ELR (cell line): ENCODE results near the gene PTPRD.

Experiments
- DNase-seq: peaks from one replicate; pipeline ENCODE4 v3.0.0-alpha.2; 2015; ENCODE audit warnings: low read depth

PTPRD gene

DNA sequence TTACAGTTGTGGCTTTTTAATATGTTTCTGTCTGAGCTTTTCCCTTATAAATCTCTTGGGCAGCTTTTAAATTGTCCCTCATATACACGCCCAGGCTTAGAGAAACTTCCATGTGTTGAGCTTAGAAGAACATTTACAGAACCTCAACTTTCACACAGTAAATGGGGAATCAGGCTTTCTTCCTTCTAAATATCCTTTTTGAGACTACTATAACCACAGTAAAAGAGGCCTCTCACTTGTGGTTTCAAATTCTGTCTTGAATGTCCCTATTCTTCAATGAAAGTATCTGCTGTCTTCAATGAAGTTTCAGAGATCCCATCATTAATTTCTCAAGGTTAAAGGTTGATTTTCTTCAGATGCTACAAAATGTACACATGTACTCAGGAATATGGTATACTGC, 2224.7 kb downstream of the PTPRD start:
- DNase-seq, result no peak

DNA sequence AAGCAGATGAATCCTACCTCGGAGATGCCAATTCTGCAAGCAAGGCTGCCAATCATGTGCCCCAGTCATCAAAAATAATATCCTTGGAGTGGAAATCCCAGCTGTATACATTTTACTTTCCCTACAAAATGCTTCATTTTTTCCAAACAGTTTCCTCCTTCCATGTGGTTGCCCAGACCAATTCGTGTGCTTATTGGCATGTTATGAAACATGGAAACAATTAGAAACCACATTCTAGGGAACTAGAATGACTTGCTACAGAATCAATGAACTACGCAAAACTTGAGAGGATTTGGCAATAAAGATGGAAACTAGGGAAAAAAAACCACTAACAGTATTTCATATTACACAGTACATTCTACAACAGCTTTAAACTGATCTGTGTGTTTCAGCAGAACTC, 2228.7 kb downstream of the PTPRD start:
- DNase-seq, result no peak

DNA sequence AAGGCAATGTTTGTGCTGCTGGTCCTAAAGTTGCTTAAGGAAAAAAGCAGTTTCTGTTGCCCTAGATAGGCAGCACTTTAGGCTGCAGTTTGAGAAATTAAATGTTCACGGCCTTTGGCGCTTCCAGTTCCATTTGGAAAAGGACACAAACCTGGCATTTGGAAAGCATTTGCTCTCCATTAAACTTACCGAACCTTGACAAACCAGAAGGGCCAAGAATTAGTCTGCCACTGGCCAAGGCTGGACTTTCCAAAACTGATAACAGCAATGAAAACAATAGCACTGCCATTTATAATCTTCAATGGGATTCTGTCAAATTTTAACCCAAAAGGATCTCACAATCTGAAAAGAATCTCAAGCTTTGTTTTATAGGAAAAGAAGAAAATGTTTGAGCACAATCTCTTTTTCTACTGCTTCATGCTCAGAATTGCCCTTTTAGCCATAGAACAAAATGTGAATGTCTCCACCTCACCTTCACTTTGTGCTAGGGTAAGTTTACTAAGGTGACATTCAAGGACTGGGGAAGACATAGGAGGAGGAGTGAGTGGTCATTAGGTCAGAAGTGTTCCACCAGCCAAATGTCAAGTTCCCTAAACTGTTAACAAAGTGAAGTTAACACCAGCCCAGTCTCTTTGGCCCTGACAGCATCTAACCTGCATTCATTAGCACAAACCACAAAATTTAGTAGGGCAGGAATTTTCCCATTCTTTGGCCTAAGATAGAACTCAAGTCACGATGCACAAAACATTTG, 2229.8 kb downstream of the PTPRD start:
- DNase-seq, result no peak

DNA sequence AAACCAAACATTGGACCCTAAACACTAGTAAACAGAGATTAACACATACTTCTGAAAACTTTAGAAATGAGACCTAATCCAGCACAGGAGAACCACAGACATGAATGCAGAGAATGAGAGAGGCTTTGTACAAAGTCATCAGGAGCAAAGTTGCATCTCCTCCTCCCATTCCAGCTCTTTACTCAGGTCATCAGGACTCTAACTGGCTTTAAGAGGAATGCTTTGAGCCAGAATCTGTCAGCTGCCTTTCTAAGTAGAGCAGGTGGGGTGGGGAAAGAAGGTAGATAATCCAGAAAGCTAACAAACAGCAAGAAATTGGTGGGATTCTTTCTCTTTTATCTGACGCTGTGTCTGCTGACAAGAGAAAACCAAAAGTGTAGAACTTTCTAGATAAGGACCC, 2230.5 kb downstream of the PTPRD start:
- DNase-seq, result no peak

DNA sequence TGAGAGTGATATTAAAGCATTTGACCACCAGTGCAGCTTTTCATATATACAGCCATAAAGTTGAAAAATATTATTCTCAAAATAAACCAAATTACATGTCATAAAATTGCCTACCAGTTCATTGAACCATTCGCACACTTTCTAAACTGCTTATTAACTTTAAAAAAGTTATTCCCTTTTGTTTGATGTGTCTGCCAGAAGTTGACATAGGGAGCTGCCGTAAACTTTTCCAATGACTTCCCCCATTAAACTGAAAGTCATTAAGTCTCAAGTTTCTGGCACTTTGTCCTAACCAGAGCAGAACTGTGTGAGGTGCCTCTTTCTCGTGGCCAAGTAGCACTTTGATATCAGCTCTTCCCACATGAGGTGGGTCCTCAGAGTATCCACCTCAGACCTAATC, 2231.2 kb downstream of the PTPRD start:
- no peak for DNase-seq

DNA sequence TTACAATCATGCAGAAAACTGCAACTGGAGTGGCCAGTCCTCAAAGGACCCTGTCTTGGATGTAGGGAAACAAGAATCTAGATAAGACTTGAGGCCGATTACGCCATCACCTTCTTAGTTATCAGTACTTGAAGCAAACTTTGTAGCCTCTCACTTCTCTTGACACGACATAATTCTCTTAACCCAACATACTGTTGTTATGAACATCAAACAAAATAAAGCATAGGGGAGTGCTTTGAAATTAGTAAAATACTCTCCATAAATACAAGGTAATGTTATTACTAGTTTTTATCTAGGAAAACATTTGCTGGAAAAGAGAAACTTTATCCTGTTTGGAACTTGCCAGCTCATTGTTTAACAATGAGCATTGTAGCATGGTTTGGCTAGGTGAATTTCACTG, 2238.3 kb downstream of the PTPRD start:
- no peak for DNase-seq

DNA sequence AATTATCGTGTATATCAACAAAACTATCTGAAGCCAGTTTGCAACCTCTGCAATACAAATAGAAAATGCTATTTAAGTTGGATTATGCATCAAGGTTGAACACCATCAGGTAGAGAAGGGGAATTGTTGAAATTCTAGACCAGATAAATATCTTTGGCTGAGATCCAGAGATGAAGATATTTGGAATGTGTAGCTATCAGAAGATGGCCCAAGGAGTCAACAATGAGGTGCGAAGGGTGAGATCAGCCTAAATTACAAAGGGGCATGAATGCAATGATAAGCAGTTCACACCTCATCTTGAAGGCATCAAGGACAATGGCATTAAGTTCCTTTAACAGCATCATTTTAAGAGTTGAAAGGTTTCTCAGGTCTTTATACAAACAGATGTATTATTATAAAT, 2241.1 kb downstream of the PTPRD start:
- no peak for DNase-seq

DNA sequence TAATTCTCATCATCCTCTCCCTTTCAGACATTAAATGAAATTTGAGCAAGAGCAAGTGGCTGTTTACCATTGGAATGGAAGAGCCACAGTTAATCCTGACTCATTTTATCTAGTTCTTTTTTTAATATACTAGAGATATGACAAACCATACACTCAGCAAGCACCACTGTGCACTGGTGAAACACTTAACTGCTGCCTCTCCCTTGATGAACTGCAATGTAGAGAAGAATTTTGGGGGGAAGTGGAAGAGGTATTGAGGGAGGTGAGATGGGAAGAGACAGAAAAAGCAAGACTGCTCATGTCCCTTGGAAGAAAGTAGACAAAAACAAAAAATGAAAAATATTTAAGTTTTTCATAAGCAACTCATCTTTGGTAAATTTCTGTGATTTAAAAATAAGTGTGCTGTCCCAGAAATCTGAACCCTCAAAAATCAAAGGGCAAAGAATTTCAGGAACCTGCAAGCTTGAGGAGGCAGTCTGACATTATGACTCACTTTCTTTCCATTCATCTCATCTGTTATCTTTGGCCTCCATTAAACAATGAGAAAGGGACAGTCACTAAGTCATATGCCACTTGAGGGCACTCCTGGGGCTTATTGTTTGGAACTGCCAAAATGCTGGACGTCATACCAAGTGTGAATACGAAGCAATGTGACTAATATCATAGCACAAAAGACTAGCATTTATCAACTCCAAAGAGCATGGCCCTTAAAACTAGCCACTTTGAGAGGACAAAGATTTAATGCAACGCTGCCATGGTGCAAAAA, 2246.5 kb downstream of the PTPRD start:
- DNase-seq, result no peak

DNA sequence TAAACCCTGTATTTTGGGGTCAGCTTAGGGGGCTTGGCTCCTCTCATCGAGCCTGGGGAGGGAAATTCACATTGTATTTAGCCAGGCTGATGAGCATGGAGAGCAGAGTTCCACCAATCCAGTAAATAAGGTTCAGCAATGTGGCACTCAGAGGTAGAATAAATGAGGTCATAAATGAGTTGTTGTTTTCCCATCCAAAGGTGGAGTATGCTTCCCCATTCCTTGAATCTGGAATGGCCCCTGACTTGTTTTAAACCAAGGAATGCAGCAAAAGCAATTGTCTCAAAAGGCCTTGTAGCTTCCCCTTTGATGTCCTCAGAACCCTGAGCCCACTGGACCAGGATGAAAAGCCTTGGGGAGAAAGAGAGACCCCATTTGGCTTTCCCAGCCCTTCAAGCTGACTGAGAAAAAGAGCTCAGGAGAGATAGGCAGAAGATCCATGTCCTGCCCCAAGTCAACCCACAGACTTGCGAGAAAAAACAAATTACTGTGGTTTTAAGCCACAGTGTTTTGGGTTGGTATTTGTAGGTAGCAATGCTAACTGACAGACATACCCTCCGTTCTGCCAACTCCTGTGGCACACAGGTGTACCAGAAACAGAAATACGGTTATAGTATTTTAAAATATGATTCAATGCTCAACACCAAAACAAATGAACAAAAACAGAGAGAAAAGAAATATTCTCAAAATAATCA, 2247.2 kb downstream of the PTPRD start:
- DNase-seq, result no peak

DNA sequence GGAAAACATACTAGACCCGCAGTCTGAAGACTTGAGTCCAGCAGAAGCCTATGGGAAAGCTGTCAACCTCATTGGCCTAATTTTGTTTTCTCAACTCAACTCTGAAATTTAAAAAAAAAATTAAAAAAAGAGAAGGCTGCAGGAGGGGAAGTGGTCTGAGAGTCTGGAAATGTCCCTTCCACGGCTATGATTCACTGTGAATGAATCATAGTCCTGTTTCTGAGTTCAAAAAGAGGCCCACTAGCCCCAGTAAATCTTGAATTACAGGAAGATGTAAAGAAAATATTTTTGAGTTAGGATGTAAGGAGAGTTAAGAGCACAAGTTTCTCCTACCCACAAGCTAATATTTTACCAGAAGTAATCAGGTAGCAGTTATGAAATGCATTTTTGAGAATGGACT, 2247.8 kb downstream of the PTPRD start:
- DNase-seq, result no peak

DNA sequence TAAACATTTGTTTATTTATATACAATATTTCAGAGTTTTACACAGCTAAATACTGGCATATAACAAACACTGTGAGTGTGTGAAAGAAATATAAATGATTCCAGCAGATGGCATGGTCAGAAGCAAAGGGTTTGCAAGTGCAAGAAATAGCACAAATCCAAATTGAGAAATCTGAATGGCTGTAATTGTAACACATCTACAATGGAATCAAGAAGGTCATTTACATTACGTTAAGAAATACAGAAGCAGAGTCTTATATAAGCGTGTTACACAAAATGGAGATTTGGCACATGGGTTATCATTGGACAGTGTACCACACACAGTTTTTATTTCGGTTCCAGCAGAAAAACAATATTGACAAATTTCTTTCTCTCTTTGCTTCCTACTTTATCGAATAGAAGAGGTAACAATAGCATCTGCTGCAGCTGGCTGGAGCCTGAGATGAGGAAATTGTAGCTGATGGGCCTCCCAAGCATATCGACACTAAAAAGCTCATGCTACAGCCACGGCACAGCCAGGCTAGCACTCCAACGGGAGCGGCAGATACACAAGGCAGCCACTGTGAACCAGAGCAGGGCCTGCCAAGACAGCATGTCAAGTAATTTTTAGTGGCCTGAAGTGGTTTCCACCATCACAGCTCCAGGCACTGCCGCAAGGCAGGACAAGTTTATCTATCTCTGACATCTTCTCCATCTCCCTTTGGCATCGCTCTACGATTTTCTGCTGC, 2248.6 kb downstream of the PTPRD start:
- no peak for DNase-seq

DNA sequence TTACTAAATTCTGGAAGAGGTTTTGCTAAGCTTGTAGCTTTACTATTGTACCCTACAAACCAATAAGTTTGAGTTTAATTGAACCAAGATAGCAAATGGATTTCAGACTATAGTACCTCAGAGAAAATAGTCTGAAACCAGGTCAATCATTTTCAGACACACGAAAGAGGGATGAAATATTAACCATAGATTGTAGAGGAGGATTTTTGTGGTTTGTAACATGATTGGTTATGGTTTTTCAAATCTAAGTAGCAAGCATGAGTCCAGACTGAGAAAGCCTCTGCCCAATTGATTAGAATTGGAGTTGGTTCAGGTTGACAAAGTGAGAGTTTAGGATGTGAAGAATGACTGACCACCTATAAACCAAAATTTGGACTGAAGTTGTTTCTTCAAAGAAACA, 2250.6 kb downstream of the PTPRD start:
- no peak for DNase-seq

DNA sequence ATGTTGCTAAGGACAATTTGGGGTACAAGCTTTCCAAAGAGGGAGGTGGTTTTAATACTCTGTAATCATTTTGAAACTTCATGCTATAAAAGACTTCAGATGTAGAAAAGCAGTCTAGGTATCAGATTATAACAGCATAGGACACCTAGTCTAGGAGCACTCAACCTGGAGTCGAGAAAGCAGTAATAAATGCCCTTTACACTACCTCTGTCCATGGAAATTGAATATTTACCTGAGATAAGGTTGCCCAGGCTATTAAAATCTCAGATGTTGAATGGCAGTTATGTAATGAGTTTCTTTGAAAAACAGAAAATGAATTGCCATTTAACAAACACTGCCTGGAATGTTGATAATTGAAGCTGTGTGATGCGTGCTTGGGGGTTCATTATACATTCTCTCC, 2251.4 kb downstream of the PTPRD start:
- no peak for DNase-seq

DNA sequence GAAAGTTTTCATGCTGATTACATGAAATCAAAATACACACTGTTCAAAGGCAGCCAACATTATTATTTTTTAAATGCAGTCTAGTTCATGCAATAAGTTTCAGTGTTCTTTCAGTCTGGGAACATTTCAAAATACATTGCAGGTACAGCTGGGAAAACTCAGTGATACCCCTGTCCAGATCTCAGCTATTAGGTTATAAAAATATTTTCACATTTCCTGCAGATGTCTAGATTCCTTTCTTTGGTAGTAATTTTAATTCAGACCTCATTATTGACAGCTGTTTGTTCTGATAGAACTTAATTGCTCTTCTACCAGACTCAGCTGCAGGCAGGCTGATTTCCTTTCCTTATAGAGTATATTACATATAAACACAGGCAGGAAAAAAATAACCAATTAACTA, 2256.4 kb downstream of the PTPRD start:
- DNase-seq, result no peak

DNA sequence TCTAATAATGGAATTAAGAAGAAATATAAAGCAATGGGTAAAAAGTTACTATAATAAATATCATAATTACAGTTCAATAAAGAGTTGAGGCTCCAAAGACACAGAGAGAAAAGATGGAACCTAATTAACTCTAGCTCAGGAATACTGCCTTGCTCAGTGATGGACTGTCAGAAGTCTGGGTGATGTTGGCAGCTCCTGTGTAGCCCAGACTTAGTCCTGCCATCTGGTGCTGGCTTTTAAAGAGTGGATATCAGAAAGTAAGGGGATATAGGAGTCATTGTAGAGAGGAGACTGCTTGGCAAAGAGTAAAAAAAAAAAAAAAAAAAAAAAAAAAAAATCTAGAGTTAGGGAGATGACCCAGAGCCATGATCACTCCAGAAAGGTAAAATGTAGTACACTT, 2261.4 kb downstream of the PTPRD start:
- no peak for DNase-seq

DNA sequence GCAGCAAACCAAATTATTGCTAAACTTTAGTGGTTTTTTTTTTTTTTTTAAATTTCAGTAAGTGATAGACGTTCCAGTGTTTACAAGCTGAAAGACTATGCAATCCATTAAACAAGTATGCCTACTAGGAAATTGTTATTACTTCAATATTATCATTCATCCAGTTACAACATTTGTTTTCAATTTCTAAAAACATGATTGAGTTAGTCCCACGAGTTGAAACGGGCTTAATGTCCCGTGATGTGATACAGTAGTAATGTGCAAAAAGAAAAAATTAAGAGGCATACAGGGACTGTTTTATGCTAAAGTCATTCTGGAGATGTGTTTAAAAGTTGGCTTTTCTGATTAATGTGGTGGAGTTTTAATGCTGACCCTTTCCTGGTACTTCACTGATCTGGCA, 2262.9 kb downstream of the PTPRD start:
- no peak for DNase-seq

DNA sequence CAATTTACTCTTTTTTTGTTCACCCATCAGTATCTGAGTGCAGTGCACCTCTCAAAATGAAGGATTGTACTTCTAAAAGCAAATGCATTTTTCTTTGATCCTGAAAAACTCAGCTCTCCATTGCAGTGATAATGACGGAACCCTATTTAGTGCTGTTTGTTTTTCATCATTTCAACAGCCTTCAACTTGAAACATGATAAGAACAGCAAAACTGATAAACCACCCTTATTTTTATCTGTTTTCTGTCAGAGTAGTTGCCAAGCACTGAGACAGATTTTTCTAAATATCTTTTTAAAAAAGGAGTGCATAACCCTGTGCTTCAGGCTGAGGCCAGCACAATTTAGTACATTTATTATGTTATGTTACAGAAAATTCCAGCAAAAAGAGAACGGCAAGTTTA, 2263.4 kb downstream of the PTPRD start:
- no peak for DNase-seq

DNA sequence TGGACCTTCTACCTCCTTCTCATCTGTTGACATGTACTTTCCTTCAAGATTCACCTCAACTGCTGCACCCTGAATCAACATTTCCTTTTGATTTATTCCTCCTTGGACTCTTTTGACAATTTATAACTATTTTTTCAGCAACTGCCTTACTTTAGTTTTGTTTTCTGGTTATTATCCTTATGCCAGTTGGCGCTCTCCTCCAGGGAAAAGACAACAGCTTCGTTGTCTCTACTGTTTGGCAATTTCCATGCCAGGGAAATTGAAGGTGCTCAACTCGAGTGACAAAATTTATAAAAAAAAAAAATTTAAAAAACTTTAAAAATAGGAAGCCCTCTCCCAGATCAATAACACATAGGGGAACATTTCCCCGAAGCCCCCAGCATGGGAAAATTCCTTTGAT, 2264.0 kb downstream of the PTPRD start:
- DNase-seq, result no peak

DNA sequence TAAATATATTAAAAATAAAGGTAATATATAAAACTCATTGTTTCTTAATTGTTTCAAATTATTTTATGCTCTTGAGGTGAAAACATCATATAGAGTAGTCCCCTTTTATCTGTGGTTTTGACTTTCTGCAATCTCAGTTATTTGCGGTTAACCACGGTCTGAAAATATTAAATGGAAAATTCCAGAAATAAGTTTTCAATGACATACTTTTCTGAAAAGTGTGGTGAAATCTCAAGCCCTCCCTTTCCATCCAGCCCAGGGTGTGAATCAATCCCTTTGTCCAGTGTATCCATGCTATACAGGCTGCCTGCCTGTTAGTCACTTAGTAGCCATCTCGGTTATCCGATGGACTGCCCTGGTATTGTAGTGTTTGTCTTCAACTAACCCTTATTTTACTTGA, 2266.5 kb downstream of the PTPRD start:
- DNase-seq, result no peak

DNA sequence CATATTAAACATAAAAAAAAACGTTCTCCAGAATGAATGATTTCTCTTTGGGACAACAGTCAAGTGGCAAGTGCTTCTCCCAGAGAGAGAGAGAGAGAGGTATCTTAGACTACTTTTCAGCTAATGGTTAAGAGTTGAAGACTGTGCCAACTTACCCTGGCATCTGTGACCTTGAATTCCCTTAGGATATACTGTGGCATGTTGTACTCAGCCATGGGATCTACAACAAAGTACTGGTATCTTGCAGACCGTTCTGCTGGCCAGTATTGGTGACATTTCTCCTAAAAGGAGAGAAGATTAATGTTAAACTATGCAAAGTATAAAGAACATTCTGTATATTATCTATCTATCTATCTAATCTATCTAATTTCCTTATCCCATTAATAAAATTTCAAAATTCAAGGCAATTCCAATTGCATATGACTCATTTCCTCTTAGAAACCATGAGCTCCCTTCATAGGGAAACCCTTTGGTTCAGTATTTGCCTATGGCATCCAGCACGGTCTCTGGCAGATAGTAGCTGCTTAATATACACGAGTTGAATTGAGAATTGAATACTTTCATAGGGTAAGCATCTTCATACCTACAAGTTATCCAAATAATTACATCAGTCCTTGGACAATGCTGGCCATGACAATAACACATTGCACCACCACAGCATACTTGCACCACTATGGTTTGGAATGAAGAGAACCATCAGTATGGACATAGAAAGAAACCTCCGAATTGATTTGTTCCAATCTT, 2273.9 kb downstream of the PTPRD start:
- DNase-seq, result no peak

DNA sequence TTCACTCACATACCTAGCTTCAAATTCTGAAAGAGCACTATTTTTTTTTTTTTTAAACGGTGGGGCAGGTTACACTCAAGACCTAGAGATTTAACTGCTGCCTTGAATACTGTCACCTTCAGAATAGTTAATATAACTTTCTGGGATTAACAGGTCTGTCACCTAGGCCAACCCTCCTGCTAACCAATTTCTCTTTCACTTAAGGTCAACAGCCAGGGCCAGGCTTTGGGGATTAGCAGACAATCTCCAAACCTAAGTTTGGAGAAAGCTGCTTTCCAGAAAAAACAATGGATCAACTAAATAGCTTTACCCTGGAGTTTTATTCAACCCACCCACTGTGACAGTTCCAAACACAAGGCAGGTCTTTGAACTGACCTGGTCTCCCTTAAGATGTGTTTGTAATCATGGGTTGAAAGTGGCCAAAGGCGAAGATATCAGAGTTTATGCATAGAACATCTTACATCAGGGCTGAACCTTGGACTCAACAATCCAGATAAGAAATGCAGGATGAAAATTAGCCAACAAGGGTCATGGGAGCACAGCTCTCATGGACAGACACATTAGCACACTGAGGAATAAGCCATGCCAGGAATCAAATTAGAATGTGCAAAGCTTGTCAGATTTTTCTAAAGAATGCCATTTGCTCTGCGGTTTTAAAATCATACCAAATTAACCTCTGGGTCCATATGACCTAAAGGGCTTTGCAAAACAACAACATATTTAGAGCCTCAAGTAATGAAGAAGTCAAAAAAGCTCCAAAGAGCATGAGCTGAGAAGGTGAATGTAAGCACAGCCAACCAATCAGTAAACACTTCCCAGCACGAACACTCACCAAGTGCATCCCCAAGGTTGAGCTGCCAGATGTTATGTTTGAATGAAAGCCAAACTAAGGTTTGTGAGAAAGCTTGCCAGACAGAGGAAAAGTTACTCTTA, 2274.7 kb downstream of the PTPRD start:
- no peak for DNase-seq
